Calu3 (cell line): ENCODE data around the gene MAP3K21. TPM values are rescaled to one million over a fixed set of nuclear protein-coding genes. Genes with fewer than 3 reads are reported as not detected.

Experiments used
- BruUV-seq: library from RNA; stranded (reverse); fragments of 400-500 nt; replicated peaks from 2 replicates; lab custom pipeline; 2021; lab: Mats Ljungman, UMichigan
- CTCF ChIA-PET: fragments of 300-600 bp; sonication (Branson Sonifier 250); formaldehyde crosslinking; loops from one replicate; lab custom pipeline; 2022; ENCODE audit warnings: antibody characterized with exemption; lab: Charles Lee
- DNase-seq: peaks from one replicate; pipeline ENCODE4 v3.0.0; 2022
- H3K27ac Mint-ChIP-seq: one replicate; pipeline ENCODE4 v1.8.0; 2022; ENCODE audit warnings: mixed read lengths; ENCODE audit not compliant: unreplicated experiment
- H3K27me3 Mint-ChIP-seq: one replicate; pipeline ENCODE4 v1.8.0; 2022; ENCODE audit warnings: mixed read lengths; ENCODE audit not compliant: unreplicated experiment
- H3K36me3 Mint-ChIP-seq: one replicate; pipeline ENCODE4 v1.8.0; 2022; ENCODE audit warnings: mild to moderate bottlenecking, moderate library complexity, mixed read lengths; ENCODE audit not compliant: insufficient read depth, unreplicated experiment
- H3K4me1 Mint-ChIP-seq: one replicate; pipeline ENCODE4 v1.8.0; 2022; ENCODE audit warnings: mild to moderate bottlenecking, low read depth, mixed read lengths; ENCODE audit not compliant: unreplicated experiment
- H3K4me3 Mint-ChIP-seq: one replicate; pipeline ENCODE4 v1.8.0; 2022; ENCODE audit warnings: mild to moderate bottlenecking, low read depth, moderate library complexity, mixed read lengths; ENCODE audit not compliant: unreplicated experiment
- H3K9me3 Mint-ChIP-seq: one replicate; pipeline ENCODE4 v1.8.0; 2022; ENCODE audit warnings: low read depth, mixed read lengths; ENCODE audit not compliant: unreplicated experiment
- CTCF ChIP-seq: fragments of 200-600 bp; IDR thresholded peaks from one replicate; pipeline ENCODE4 v1.8.0; 2022; ENCODE audit warnings: antibody characterized with exemption; ENCODE audit not compliant: unreplicated experiment
- intact Hi-C: fragments of 100-400 bp; cut with micrococcal nuclease; formaldehyde crosslinking; loops from one replicate; pipeline ENCODE4 v1.10.0; 2022; ENCODE audit not compliant: unreplicated experiment
- total RNA-seq: library from RNA; stranded (reverse); gene quantifications from 2 replicates; pipeline ENCODE4 v1.2.3, GENCODE V29; 2022

Gene MAP3K21
- total RNA-seq, 1 experiment from 2014 or later: 33.6 TPM

- no peak overlapping the region for H3K4me3 Mint-ChIP-seq
- H3K36me3 Mint-ChIP-seq: no peaks in the 10 kb centered on the region
- no peak overlapping the region for H3K27ac Mint-ChIP-seq
- intact Hi-C loops: no loop called here
- DNase-seq: no peak
- H3K4me1 Mint-ChIP-seq: peaks cover 9% of the 10 kb centered on the region
- no TSS peak for BruUV-seq
- no peak for TF ChIP-seq CTCF
- H3K9me3 Mint-ChIP-seq: no peaks in the 10 kb centered on the region
- H3K27me3 Mint-ChIP-seq: no peaks in the 10 kb centered on the region
- CTCF ChIA-PET: interaction anchor here (0.5 to 1.1 kb wide), 3 partner anchors 567 to 717 kb away, joined by 3 read pairs; no protein-coding TSS in a partner anchor
Measured at GRCh38 chr1:233393926-233394680, 66.6 kb downstream of the MAP3K21 start.

- CTCF ChIA-PET: interaction anchor here (1.8 kb wide), 1 partner anchor 671 kb away, joined by 7 read pairs; no protein-coding TSS in a partner anchor
- H3K4me1 Mint-ChIP-seq: peaks cover 9% of the 10 kb centered on the region
- no peaks in the 10 kb centered on the region for H3K9me3 Mint-ChIP-seq
- intact Hi-C loops: loop anchor here (1.0 to 5.0 kb wide), 6 partner anchors 29 to 716 kb away; no protein-coding TSS in a partner anchor
- TF ChIP-seq CTCF: peak; percentile 75
- H3K27ac Mint-ChIP-seq: no peak overlapping the region
- peak; percentile 59 for DNase-seq
- BruUV-seq: no TSS peak
- no peaks in the 10 kb centered on the region for H3K36me3 Mint-ChIP-seq
- H3K27me3 Mint-ChIP-seq: no peaks in the 10 kb centered on the region
- no peak overlapping the region for H3K4me3 Mint-ChIP-seq
Measured at GRCh38 chr1:233394860-233395717, 67.6 kb downstream of the MAP3K21 start.

GRCh38 chr1:233395863-233396646 is 68.5 kb downstream of the MAP3K21 start:
- TF ChIP-seq CTCF: no peak
- no TSS peak for BruUV-seq
- no peaks in the 10 kb centered on the region for H3K27me3 Mint-ChIP-seq
- intact Hi-C loops: loop anchor here (1.0 to 5.0 kb wide), 6 partner anchors 28 to 715 kb away; no protein-coding TSS in a partner anchor
- peaks cover 7% of the 10 kb centered on the region for H3K4me1 Mint-ChIP-seq
- CTCF ChIA-PET: interaction anchor here (1.8 kb wide), 1 partner anchor 670 kb away, joined by 7 read pairs; no protein-coding TSS in a partner anchor
- H3K36me3 Mint-ChIP-seq: no peaks in the 10 kb centered on the region
- H3K4me3 Mint-ChIP-seq: no peak overlapping the region
- no peak overlapping the region for H3K27ac Mint-ChIP-seq
- no peaks in the 10 kb centered on the region for H3K9me3 Mint-ChIP-seq
- DNase-seq: no peak
